Lower lobe of right lung (tissue), 2 donors: ENCODE measurements around the gene STXBP5. TPM values are rescaled to one million over a fixed set of nuclear protein-coding genes. Genes with fewer than 3 reads are reported as not detected.
"Not testable (repeated sequence)": the region's sequence is repeated elsewhere in the genome, so short reads cannot be mapped to it uniquely, and the experiment has no call there.

Experiments
- ATAC-seq, 2 donors: fragments of 200-7000 bp; cut with Tn5 transposase; one replicate each; pipeline ENCODE4 v1.9.1; 2020 to 2022; ENCODE audit warnings: mild to moderate bottlenecking in 2 of 2, moderate library complexity in 2 of 2
- DNase-seq: peaks from one replicate; pipeline ENCODE4 v3.0.0-alpha.2; 2020
- H3K27ac ChIP-seq: fragments of 200-600 bp; one replicate; pipeline ENCODE4 v1.8.0; 2022
- H3K27me3 ChIP-seq: fragments of 200-600 bp; one replicate; pipeline ENCODE4 v1.8.0; 2022; ENCODE audit warnings: low read depth
- H3K36me3 ChIP-seq: fragments of 200-600 bp; one replicate; pipeline ENCODE4 v1.8.0; 2022; ENCODE audit warnings: mild to moderate bottlenecking
- H3K4me1 ChIP-seq: fragments of 200-600 bp; one replicate; pipeline ENCODE4 v1.8.0; 2022
- H3K4me3 ChIP-seq: fragments of 200-600 bp; one replicate; pipeline ENCODE4 v1.8.0; 2022; ENCODE audit warnings: mild to moderate bottlenecking
- H3K9me3 ChIP-seq: fragments of 200-600 bp; one replicate; pipeline ENCODE4 v1.8.0; 2022
- intact Hi-C: fragments of 100-400 bp; cut with DNase I; formaldehyde crosslinking; loops from one replicate; pipeline ENCODE4 v1.11.0; 2022
- total RNA-seq: library from RNA; stranded (reverse); fragmentation: NEBNext Ultra II Directional; extraction: Animal tissue kit (Norgen Biotek cat#: 25700); gene quantifications from one replicate; pipeline ENCODE4 v1.2.1, GENCODE V29; 2021
- TF ChIP-seq, protein P1 (sequence below): fragments of 200-600 bp; IDR thresholded peaks from one replicate; pipeline ENCODE4 v1.8.0; 2022; ENCODE audit warnings: antibody characterized with exemption, mild to moderate bottlenecking
- donor health status: DM: no; HTN: yes; CAD: no; lungs with severe emphysema.

The STXBP5 gene
- total RNA-seq, 1 donor from 2014 or later: 21.2 TPM

DNA sequence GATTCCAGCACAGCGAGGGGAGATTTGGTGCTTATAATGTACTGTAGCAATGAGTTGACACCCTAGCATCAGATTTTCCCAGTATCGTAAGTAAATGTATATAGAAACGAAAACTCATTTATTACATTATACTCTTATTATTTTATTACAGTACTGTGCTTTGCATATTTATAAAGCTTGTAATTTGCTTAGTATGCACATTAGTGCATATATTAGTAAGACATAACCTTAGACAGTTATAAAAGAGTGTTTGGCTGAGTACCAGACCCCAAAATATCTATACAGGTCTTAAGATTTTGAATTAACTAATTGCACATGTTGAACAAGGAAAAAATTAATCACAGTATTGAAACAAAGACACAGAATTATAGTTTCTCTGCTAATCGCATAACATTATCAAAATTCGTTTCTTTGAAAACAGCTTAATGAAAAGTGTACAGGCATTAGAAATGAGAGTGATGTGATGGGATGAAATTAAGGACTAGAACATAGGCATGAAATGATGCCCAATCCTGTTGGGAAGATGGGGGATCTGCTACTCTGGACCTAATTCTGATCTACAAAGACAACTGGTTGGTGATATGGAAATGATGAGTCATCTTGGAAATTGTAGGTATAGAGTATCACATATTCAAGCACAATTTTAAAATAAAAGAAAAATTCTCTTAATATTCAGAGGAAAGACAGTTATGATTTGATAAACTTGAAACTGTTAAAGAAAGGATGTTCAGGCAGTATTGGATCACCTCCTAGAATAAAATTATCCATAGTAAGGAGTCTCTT is 42.8 kb downstream of the STXBP5 start:
- intact Hi-C loops: no loop called here
- Histone ChIP-seq H3K36me3 (peaks cover 4% of the 10 kb centered on the region), H3K4me3 (no peak overlapping the region), H3K27ac (no peak overlapping the region), H3K27me3 (no peaks in the 10 kb centered on the region), H3K9me3 (no peaks in the 10 kb centered on the region), H3K4me1 (no peaks in the 10 kb centered on the region)
- TF ChIP-seq, protein P1, sequence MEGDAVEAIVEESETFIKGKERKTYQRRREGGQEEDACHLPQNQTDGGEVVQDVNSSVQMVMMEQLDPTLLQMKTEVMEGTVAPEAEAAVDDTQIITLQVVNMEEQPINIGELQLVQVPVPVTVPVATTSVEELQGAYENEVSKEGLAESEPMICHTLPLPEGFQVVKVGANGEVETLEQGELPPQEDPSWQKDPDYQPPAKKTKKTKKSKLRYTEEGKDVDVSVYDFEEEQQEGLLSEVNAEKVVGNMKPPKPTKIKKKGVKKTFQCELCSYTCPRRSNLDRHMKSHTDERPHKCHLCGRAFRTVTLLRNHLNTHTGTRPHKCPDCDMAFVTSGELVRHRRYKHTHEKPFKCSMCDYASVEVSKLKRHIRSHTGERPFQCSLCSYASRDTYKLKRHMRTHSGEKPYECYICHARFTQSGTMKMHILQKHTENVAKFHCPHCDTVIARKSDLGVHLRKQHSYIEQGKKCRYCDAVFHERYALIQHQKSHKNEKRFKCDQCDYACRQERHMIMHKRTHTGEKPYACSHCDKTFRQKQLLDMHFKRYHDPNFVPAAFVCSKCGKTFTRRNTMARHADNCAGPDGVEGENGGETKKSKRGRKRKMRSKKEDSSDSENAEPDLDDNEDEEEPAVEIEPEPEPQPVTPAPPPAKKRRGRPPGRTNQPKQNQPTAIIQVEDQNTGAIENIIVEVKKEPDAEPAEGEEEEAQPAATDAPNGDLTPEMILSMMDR: no peak
- no peak for DNase-seq
- no peak for ATAC-seq

DNA sequence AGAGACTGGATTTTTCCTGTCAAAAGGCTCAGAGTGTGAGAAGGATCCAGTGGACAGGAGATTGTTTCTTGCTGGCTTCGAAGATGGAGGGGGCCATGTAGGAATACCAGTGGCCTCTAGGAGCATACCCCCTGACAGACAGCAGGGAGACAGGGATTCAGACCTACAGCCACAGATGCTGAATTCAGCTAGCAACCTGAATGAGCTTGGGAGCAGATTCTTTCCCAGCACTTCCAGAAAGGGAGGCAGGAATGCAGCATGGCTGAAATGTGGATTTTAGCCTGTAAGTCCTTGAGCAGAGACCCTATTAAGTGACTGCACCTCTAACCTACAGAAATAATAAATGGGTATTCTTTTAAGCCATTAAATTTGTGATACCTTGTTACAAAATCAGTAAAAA is 44.6 kb downstream of the STXBP5 start:
- TF ChIP-seq, protein P1: no peak
- no peak for ATAC-seq
- intact Hi-C loops: no loop called here
- no peak for DNase-seq
- H3K27ac ChIP-seq: no peak overlapping the region
- peaks cover 4% of the 10 kb centered on the region for H3K36me3 ChIP-seq
- no peak overlapping the region for H3K4me3 ChIP-seq
- no peaks in the 10 kb centered on the region for H3K9me3 ChIP-seq
- H3K4me1 ChIP-seq: no peaks in the 10 kb centered on the region
- H3K27me3 ChIP-seq: no peaks in the 10 kb centered on the region

DNA sequence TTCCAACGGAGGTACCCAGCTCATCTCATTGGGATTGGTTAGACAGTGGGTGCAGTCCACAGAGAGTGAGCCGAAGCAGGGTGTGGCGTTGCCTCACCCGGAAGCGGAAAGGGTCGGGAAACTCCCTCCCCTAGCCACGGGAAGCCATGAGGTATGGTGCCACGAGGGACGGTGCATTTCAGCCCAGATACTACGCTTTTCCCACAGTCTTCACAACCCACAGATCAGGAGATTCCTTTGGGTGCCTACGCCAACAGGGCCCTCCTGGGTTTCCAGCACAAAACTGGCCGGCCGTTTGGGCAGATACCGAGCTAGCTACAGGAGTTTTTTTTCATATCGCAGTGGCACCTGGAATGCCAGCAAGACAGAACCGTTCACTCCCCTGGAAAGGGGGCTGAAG is 46.9 kb downstream of the STXBP5 start:
- H3K27ac ChIP-seq: no peak overlapping the region
- no peak for DNase-seq
- intact Hi-C loops: no loop called here

DNA sequence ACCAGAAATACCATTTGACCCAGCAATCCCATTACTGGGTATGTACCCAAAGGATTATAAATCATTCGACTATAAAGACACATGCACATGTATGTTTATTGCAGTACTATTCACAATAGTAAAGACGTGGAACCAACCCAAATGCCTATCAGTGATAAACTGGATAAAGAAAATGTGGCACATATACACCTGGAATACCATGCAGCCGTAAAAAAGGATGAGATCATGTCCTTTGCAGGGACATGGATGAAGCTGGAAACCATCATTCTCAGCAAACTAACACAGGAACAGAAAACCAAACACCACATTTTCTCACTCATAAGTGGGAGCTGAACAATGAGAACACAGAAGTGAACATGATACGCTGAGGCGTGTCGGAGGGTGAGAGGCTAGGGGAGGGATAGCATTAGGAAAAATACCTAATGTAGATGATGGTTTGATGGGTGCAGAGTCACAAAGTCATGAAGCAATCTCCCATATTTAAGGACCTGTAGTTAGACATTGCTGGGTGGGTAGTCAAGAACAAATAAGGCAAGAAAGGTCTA is 50.8 kb downstream of the STXBP5 start:
- H3K4me1 ChIP-seq, DNase-seq, H3K27me3 ChIP-seq, intact Hi-C loops, H3K9me3 ChIP-seq, H3K27ac ChIP-seq, H3K36me3 ChIP-seq, ATAC-seq, H3K4me3 ChIP-seq: not testable (repeated sequence)

More for the DNA sequence above, 46.9 kb downstream of the STXBP5 start:
- Histone ChIP-seq H3K9me3 (no peaks in the 10 kb centered on the region), H3K36me3 (peaks cover 4% of the 10 kb centered on the region), H3K27me3 (no peaks in the 10 kb centered on the region), H3K4me3 (no peak overlapping the region), H3K4me1 (no peaks in the 10 kb centered on the region)
- no peak for ATAC-seq
- TF ChIP-seq, protein P1: no peak

DNA sequence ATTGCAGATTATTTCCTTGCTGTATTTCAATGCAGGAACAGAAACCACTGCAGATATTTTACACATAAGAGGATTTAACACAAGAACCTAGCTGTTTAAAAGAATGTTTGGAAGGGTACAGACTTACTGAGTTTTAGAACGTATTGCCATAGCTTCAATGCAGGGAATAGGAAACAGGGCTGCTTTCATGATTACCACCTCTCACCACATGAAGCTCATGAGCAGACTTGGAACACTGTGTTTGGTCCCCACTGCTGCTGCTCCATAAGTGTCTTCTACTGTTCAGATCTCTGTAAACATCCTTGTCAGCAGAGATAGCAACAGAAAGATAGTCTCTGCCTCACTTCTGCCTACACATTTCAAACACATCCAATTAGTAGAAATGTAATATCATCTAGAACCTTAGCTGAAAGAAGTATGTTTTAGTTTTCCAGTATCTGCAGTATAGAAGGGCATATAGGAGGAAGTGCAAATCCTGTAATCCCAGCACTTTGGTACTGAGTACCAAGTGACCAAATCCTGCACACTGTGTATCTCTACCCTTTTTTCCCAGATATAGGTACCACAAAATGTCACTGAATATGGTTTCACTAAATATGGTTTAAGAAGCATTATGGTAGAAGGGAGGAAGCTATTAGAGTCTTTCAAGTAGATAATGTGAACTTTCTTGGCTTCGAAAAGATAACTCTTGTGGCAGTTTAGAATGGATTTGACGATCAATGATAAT is 51.9 kb downstream of the STXBP5 start:
- H3K27ac ChIP-seq: no peak overlapping the region
- no peaks in the 10 kb centered on the region for H3K36me3 ChIP-seq
- no peak overlapping the region for H3K4me3 ChIP-seq
- no peak for ATAC-seq
- intact Hi-C loops: no loop called here
- H3K27me3 ChIP-seq: no peaks in the 10 kb centered on the region
- H3K4me1 ChIP-seq: no peaks in the 10 kb centered on the region
- no peak for DNase-seq
- no peaks in the 10 kb centered on the region for H3K9me3 ChIP-seq
- TF ChIP-seq, protein P1: no peak

DNA sequence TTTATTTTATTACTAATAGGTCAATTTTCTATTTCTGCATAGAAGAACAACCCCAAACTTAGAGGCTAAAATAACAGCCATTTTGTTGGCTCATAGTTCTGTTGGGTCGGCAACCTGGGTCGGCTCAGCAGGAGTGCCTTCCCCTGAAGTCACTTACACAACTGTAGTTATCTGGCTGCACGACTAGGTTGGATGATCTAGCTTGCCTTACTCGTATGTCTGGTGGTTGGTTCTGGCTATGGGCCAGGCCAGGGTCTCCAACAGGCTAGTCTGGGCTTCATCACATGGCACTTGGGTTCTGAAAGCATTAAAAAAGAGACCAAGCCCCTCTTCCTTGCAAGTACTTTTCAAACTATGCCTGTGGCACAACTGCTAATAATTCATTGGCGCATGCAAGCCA is 53.5 kb downstream of the STXBP5 start:
- no peak for ATAC-seq
- Histone ChIP-seq H3K4me3 (no peak overlapping the region), H3K27ac (no peak overlapping the region), H3K4me1 (no peaks in the 10 kb centered on the region), H3K9me3 (no peaks in the 10 kb centered on the region), H3K36me3 (no peaks in the 10 kb centered on the region), H3K27me3 (no peaks in the 10 kb centered on the region)
- intact Hi-C loops: no loop called here
- DNase-seq: no peak
- TF ChIP-seq, protein P1: no peak
